Measurements from ENCODE around the gene TRAPPC2L. TPM values are rescaled to one million over a fixed set of nuclear protein-coding genes. Genes with fewer than 3 reads are reported as not detected.

Gene TRAPPC2L
- total RNA-seq, 1 experiment from 2014 or later = 94.1 TPM

GRCh38 chr16:88828711-88829110 lies 28.2 kb upstream of the TRAPPC2L start:
- Histone ChIP-seq H3K27me3 (ENCODE audit: insufficient read depth, low read length) (no peaks in the 10 kb centered on the region), H3K4me2 (ENCODE audit: low read length) (no peak overlapping the region), H3K27ac (ENCODE audit: low read depth, low read length) (no peak overlapping the region), H3K36me3 (ENCODE audit: control insufficient read depth in 1 of 2, insufficient read depth in 2 of 2, low read length in 2 of 2) (no peaks in the 10 kb centered on the region), H2AFZ (ENCODE audit: low read depth, low read length, poor library complexity, severe bottlenecking) (no peak overlapping the region), H3K79me2 (ENCODE audit: insufficient read depth, low read length) (no peaks in the 10 kb centered on the region), H3K9me2 (ENCODE audit: insufficient read depth) (no peaks in the 10 kb centered on the region), H4K20me1 (ENCODE audit: insufficient read depth) (no peaks in the 10 kb centered on the region), H3K9me3 (ENCODE audit: control insufficient read depth in 1 of 2, insufficient read depth in 1 of 2, low read depth in 1 of 2, low read length in 2 of 2) (no peaks in the 10 kb centered on the region), H3K4me3 (replicated peaks in 1 of 2; ENCODE audit: low read depth in 1 of 2, low read length in 2 of 2) (no peak overlapping the region), H3K9ac (ENCODE audit: low read length) (no peak overlapping the region), H3K4me1 (ENCODE audit: control insufficient read depth in 1 of 2, insufficient read depth in 2 of 2, low read length in 2 of 2) (peaks cover 0 to 4% of the 10 kb centered on the region in 2 experiments; a peak in 1 of 4 replicates)
- CTCF ChIA-PET = no interaction called here
- DNase-seq (ENCODE audit: low read depth, low spot score) (no peak), ATAC-seq (no peak)
- no TSS peak for BruUV-seq (replicated peaks)
- RAD21 ChIA-PET (ENCODE audit: low non-redundant PET in 1 of 2, low total read pairs in 2 of 2, uncharacterized antibody in 2 of 2, unreplicated experiment in 2 of 2) = no interaction called here
- POLR2A ChIA-PET = no interaction called here
- TF ChIP-seq CEBPB (IDR thresholded peaks at IDR 0.05; ENCODE audit: low read depth) (no peak), POLR2A (IDR thresholded peaks at IDR 0.05; ENCODE audit: borderline replicate concordance, extremely low read depth, insufficient read depth, insufficient read length) (no peak)
- intact Hi-C loops (cut with micrococcal nuclease) = no loop called here

DNA sequence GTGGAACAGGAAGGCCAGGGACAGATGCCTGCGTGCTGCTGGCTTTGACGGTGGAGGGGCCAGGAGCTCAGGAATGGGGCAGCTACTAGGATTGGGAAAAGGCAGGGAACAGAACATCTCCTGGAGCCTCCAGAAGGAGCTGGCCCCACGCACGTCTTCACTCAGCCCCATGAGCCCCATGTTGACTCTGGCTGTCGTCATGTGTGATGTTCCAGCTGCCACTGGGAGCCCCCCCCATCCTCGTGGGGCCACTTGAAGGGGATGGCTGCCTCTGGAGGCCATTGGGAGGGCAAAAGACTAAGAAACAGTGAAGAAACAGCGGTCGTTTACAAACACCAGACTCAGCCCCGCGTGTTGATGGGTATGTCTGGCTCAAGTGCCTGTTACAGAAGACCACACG lies 26.7 kb upstream of the TRAPPC2L start:
- no peaks in the 10 kb centered on the region for H3K79me2 ChIP-seq (ENCODE audit: insufficient read depth, low read length)
- H3K27me3 ChIP-seq (ENCODE audit: insufficient read depth, low read length) = no peaks in the 10 kb centered on the region
- no peaks in the 10 kb centered on the region for H3K36me3 ChIP-seq (ENCODE audit: control insufficient read depth in 1 of 2, insufficient read depth in 2 of 2, low read length in 2 of 2)
- no peak for DNase-seq (ENCODE audit: low read depth, low spot score)
- TF ChIP-seq POLR2A (IDR thresholded peaks at IDR 0.05; ENCODE audit: borderline replicate concordance, extremely low read depth, insufficient read depth, insufficient read length) (no peak), FOSL1 (IDR thresholded peaks at IDR 0.05; ENCODE audit: low read depth) (no peak), SP1 (IDR thresholded peaks at IDR 0.05; ENCODE audit: low read depth) (no peak), JUND (IDR thresholded peaks at IDR 0.05) (no peak), RAD21 (IDR thresholded peaks at IDR 0.05; ENCODE audit: low read depth) (no peak)
- TF ChIP-seq, protein P1, sequence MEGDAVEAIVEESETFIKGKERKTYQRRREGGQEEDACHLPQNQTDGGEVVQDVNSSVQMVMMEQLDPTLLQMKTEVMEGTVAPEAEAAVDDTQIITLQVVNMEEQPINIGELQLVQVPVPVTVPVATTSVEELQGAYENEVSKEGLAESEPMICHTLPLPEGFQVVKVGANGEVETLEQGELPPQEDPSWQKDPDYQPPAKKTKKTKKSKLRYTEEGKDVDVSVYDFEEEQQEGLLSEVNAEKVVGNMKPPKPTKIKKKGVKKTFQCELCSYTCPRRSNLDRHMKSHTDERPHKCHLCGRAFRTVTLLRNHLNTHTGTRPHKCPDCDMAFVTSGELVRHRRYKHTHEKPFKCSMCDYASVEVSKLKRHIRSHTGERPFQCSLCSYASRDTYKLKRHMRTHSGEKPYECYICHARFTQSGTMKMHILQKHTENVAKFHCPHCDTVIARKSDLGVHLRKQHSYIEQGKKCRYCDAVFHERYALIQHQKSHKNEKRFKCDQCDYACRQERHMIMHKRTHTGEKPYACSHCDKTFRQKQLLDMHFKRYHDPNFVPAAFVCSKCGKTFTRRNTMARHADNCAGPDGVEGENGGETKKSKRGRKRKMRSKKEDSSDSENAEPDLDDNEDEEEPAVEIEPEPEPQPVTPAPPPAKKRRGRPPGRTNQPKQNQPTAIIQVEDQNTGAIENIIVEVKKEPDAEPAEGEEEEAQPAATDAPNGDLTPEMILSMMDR (IDR thresholded peaks at IDR 0.05 in 2 of 3, conservative IDR thresholded peaks at IDR 0.05 in 1 of 3; ENCODE audit: borderline replicate concordance in 1 of 3, insufficient read depth in 1 of 3, low read depth in 2 of 3, low read length in 2 of 3) = no peak
- intact Hi-C loops (cut with micrococcal nuclease) = no loop called here
- no peak for ATAC-seq
- no TSS peak for BruUV-seq (replicated peaks)
- H3K4me1 ChIP-seq (ENCODE audit: control insufficient read depth in 1 of 2, insufficient read depth in 2 of 2, low read length in 2 of 2) = peaks cover 0 to 4% of the 10 kb centered on the region in 2 experiments; a peak in 1 of 4 replicates
- H3K4me3 ChIP-seq (replicated peaks in 1 of 2; ENCODE audit: low read depth in 1 of 2, low read length in 2 of 2) = no peak overlapping the region
- no peaks in the 10 kb centered on the region for H3K9me2 ChIP-seq (ENCODE audit: insufficient read depth)
- H4K20me1 ChIP-seq (ENCODE audit: insufficient read depth) = no peaks in the 10 kb centered on the region
- ChIA-PET RAD21 (ENCODE audit: low non-redundant PET in 1 of 2, low total read pairs in 2 of 2, uncharacterized antibody in 2 of 2, unreplicated experiment in 2 of 2) (no interaction called here), CTCF (no interaction called here), POLR2A (no interaction called here)
- H3K9me3 ChIP-seq (ENCODE audit: control insufficient read depth in 1 of 2, insufficient read depth in 1 of 2, low read depth in 1 of 2, low read length in 2 of 2) = no peaks in the 10 kb centered on the region
- no peak overlapping the region for H3K4me2 ChIP-seq (ENCODE audit: low read length)
- no peak overlapping the region for H3K27ac ChIP-seq (ENCODE audit: low read depth, low read length)
- H2AFZ ChIP-seq (ENCODE audit: low read depth, low read length, poor library complexity, severe bottlenecking) = no peak overlapping the region
- H3K9ac ChIP-seq (ENCODE audit: low read length) = no peak overlapping the region

All from HCT116 (cell line).